Measurements from ENCODE around the gene FAM163B.

Gene FAM163B

DNA sequence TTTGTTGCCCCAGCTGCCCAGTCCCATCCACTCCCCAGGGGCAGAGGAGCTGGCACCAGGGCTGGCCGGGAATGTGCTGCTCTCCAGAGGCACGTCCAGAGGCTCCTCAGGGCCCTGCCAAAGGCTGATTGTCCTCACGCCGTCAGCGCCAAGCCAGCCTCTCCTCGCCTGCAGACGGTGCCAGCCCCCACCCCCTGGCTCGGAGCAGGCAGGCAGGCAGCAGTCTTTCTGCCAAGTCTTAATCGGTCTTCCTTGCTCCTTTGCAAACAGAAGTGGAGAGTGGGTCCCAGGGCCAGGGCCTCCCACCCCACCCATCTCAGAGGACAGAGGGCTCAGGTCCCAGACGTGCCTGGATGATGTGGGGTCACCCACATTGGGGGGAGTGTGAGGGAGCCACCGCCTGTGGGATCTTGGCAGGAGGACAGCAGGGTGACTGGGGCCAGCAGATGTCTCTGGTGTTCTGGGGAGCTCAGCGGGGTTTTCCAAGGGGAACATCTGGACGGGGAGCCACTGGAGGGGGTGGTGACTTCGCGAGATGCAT lies 36.3 kb downstream of the FAM163B start:
- H3K4me3 ChIP-seq (ENCODE audit: low read depth, low read length): no peak overlapping the region
- TF ChIP-seq, protein P1, sequence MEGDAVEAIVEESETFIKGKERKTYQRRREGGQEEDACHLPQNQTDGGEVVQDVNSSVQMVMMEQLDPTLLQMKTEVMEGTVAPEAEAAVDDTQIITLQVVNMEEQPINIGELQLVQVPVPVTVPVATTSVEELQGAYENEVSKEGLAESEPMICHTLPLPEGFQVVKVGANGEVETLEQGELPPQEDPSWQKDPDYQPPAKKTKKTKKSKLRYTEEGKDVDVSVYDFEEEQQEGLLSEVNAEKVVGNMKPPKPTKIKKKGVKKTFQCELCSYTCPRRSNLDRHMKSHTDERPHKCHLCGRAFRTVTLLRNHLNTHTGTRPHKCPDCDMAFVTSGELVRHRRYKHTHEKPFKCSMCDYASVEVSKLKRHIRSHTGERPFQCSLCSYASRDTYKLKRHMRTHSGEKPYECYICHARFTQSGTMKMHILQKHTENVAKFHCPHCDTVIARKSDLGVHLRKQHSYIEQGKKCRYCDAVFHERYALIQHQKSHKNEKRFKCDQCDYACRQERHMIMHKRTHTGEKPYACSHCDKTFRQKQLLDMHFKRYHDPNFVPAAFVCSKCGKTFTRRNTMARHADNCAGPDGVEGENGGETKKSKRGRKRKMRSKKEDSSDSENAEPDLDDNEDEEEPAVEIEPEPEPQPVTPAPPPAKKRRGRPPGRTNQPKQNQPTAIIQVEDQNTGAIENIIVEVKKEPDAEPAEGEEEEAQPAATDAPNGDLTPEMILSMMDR (IDR thresholded peaks at IDR 0.05; ENCODE audit: low read depth, low read length): no peak

DNA sequence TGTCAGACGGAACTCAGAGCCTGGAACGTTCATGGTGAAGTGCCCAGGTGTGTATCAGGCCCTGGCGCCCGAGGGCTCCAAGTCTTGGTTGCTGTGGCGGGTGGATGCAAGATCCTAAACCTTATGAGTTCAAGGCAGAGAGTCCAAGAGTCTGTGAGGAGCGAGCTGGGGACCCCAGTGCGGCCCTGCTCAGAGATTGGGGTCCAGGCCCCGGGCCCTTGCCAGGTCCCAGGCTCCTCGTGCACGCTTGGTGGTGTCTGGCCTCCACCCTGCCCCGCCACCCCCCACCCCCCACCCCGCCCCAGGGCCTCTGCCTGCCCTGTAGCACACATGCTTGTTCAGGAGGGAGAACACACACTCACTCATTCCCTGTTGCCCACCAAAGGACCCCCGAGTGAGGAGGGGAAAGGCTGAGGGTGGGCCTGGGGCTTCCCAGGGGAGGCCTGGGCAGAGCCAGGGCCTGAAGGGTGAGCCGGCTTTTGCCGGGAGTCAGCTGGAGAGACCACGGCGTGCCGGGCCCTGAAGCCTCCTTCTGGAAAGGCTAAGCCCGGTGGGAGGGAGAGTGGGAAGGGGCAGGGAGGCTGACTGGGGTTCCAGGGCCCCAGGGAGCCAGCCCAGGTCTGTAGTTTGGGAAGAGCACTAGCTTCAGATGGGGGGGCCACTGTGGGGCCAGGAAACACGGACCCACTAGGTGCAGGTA lies 37.1 kb downstream of the FAM163B start:
- TF ChIP-seq, protein P1 (IDR thresholded peaks at IDR 0.05; ENCODE audit: low read depth, low read length): no peak

DNA sequence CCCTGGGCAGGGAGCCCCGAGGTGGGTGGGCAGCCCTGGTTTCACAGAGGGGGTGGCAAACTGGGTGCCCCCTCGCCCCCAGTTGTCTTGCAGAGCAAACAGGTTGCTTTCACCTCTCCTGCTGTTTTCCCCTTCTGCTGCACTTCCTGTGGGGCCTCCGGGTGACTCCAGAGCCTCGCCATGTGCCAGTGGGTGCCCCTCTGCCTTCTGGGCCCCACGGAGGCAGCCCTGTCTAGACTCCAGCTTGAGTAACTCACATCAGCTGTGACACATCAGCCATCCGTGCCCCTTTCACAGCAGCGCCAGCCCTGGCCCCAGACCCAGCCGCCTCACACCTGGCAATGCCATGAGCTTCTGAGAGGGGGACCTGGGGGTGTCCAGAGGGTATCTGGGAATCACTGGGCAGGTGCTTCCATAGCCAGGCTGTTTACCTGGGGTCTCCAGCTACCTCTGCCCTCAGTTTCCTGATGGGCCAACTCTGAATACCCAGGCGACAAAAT lies 37.7 kb downstream of the FAM163B start:
- TF ChIP-seq, protein P1 (IDR thresholded peaks at IDR 0.05; ENCODE audit: low read depth, low read length): no peak

More for the DNA sequence above, 37.1 kb downstream of the FAM163B start:
- no peak overlapping the region for H3K4me3 ChIP-seq (ENCODE audit: low read depth, low read length)

DNA sequence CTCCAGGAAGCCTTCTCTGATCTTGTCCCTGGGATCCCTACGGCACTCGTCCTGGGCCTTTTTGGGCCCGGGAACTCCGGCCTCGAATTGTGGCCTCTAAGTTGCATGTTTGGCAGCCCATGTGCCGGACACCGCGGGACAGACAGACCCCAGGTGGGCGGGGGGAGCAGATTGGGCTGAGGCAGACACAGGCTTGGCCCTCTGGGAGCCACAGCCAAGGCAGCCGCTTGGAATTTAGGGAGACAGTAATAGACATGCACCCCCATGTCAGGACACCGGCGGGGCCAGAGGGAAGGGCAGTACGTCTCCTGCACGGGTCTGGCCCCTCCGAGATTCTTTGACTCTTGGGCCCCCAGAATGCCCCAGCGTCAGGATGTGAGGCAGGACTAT lies 38.5 kb downstream of the FAM163B start:
- H3K4me3 ChIP-seq (ENCODE audit: low read depth, low read length): no peak overlapping the region
- TF ChIP-seq, protein P1 (IDR thresholded peaks at IDR 0.05; ENCODE audit: low read depth, low read length): no peak

More for the DNA sequence above, 37.7 kb downstream of the FAM163B start:
- no peak overlapping the region for H3K4me3 ChIP-seq (ENCODE audit: low read depth, low read length)

DNA sequence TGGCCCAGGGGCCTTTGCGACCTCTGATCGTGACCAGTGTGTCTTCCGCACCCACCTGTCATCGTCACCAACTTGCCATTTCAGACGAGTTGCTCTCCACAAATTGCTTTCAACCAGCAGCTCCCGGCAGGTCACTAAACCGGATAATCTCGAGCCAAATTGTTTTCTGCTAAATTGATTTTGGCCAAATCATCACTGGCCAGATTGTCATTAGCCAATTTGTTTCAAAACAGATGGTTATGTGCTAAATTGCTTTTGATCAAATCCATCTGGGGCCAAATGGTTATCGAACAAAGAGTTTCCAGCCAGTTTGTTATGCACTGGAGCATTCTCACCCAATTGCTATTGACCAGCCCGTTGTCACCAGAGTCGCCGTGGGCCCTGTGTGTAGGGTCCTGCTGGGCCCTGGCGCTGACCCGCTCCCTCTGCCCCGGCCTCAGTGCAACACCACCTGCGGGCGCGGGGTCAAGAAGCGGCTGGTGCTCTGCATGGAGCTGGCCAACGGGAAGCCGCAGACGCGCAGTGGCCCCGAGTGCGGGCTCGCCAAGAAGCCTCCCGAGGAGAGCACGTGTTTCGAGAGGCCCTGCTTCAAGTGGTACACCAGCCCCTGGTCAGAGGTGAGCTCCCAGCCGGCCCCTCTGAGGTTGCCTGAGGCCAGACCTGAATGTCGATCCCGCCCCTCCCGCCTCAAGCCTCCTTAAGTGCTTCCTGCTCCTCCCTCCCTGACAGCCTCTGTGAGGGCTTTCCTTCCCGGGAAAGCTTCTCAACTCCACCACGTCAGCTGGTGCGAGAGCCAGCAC lies 39.1 kb downstream of the FAM163B start:
- no peak overlapping the region for H3K4me3 ChIP-seq (ENCODE audit: low read depth, low read length)
- TF ChIP-seq, protein P1 (IDR thresholded peaks at IDR 0.05; ENCODE audit: low read depth, low read length): no peak

DNA sequence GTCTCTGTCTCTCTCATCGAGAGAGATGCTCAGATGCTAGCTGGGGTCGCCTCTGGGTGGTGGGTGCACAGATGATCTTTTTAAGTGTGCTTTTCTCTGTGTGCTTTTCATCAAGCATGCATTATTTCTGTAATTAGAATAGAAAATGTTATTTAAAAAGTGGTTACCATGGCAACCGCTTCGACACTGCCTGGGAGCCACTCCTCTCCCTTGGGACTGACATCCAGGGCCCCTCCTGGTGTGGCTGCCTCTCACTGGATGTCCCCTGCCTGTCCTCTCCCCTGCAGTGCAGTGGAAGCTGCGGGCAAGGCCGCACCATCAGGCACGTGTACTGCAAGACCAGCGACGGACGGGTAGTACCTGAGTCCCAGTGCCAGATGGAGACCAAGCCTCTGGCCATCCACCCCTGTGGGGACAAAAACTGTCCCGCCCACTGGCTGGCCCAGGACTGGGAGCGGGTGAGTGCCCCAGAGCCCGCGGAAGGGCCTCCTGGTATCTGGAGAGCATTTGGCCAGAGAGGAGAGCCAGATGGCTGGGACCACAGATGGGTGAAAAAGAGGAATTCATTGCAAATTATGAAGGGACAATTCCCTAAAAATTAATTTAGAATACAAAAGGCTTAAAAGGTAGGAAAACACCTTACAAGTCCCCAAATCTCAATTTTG lies 39.9 kb downstream of the FAM163B start:
- TF ChIP-seq, protein P1 (IDR thresholded peaks at IDR 0.05; ENCODE audit: low read depth, low read length): no peak
- H3K4me3 ChIP-seq (ENCODE audit: low read depth, low read length): no peak overlapping the region

Data from WI38 (cell line).